Measurements from ENCODE around the gene XXYLT1.

DNA sequence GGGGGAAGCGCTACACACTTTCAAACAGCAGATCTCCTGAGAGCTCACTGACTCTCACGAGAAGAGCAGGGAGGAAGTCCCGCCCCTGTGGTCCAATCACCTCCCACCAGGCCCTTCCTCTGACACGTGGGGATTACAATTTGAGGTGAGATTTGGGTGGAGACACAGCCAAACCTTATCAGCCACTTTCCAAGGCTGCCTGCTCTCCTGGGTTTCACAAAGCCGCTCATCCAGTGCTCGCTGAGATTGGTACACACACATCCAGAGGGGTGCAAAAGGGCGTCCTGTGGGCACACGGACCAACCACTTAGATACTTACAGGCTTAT is 23.1 kb downstream of the XXYLT1 start:
- TF ChIP-seq, protein P1, sequence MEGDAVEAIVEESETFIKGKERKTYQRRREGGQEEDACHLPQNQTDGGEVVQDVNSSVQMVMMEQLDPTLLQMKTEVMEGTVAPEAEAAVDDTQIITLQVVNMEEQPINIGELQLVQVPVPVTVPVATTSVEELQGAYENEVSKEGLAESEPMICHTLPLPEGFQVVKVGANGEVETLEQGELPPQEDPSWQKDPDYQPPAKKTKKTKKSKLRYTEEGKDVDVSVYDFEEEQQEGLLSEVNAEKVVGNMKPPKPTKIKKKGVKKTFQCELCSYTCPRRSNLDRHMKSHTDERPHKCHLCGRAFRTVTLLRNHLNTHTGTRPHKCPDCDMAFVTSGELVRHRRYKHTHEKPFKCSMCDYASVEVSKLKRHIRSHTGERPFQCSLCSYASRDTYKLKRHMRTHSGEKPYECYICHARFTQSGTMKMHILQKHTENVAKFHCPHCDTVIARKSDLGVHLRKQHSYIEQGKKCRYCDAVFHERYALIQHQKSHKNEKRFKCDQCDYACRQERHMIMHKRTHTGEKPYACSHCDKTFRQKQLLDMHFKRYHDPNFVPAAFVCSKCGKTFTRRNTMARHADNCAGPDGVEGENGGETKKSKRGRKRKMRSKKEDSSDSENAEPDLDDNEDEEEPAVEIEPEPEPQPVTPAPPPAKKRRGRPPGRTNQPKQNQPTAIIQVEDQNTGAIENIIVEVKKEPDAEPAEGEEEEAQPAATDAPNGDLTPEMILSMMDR (IDR thresholded peaks at IDR 0.05), result no peak
- TF ChIP-seq POLR2A (IDR thresholded peaks at IDR 0.05), result no peak

All from right lobe of liver (tissue), 4 donors.